Omental fat pad (tissue), 4 donors: ENCODE measurements around the gene GIMAP2. TPM values are rescaled to one million over a fixed set of nuclear protein-coding genes. Genes with fewer than 3 reads are reported as not detected.

Experiments
- ATAC-seq: fragments of 150-250 bp; one replicate; pipeline ENCODE4 v1.9.1; 2016; ENCODE audit warnings: mild to moderate bottlenecking, moderate library complexity; ENCODE audit not compliant: low FRiP score
- DNase-seq: peaks from one replicate; pipeline ENCODE4 v3.0.0-alpha.2; 2019; ENCODE audit warnings: low spot score
- total RNA-seq, 4 donors: library from RNA; depleted of rRNA; stranded (reverse); fragments of >200 nt; gene quantifications; one replicate each; pipeline ENCODE4 v1.1.0, GENCODE V29; 2016
- TF ChIP-seq, protein P1 (sequence below), 3 donors: fragments of 450-650 bp; IDR thresholded peaks; one replicate each; pipeline ENCODE4 v1.5.1; 2016 to 2017; ENCODE audit warnings: antibody characterized with exemption in 3 of 3, mild to moderate bottlenecking in 3 of 3, moderate library complexity in 2 of 3

Gene GIMAP2
- 10 to 100 TPM; 10.1 to 44.0 (median 12.8) TPM for total RNA-seq

DNA sequence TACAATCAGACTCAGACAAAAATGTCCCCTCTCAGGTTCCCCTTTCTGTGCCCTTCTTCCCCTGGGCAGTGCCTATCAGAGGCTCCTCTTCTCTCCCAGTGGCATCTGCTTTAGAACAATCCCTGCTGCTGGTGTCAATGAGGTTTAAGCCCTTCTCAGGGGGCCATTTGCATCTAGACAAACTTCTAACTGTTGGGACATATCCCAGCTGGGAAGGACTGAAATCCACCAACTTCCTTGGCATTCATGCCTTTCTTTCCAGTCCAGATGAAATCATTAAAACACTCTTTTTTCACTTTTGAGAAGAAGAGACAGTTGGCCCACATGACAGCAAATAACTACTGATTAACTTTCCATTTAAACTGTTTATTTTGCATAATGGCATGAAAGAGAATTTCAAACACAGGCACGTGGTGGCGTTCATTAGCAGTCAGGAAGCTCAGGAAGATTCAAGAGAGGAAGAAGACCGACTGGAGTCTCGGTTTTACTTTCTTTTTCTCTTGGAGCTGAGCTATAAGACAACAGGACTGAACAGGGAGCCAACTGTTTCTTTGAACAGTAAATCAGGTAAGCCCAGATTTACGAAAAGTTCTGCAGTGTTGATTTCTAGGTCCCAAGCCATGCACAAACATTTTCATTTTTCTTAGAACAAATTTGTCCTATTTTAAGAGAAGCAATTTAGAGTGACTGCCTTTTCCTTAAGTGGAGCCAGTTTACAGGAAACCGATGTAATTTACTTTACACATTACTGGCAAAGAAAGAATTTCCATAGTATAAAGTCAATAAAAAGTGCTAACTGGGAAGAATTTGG lies at the start of gene GIMAP2:
Gene GIMAP2 (plus strand): TSS at position 488 of the 811 bp plus-strand sequence. CDS start 1,354 bp downstream, outside the sequence.
- DNase-seq (no peak), ATAC-seq (no peak)
- TF ChIP-seq, protein P1, sequence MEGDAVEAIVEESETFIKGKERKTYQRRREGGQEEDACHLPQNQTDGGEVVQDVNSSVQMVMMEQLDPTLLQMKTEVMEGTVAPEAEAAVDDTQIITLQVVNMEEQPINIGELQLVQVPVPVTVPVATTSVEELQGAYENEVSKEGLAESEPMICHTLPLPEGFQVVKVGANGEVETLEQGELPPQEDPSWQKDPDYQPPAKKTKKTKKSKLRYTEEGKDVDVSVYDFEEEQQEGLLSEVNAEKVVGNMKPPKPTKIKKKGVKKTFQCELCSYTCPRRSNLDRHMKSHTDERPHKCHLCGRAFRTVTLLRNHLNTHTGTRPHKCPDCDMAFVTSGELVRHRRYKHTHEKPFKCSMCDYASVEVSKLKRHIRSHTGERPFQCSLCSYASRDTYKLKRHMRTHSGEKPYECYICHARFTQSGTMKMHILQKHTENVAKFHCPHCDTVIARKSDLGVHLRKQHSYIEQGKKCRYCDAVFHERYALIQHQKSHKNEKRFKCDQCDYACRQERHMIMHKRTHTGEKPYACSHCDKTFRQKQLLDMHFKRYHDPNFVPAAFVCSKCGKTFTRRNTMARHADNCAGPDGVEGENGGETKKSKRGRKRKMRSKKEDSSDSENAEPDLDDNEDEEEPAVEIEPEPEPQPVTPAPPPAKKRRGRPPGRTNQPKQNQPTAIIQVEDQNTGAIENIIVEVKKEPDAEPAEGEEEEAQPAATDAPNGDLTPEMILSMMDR (IDR thresholded peaks at IDR 0.05): no peak

DNA sequence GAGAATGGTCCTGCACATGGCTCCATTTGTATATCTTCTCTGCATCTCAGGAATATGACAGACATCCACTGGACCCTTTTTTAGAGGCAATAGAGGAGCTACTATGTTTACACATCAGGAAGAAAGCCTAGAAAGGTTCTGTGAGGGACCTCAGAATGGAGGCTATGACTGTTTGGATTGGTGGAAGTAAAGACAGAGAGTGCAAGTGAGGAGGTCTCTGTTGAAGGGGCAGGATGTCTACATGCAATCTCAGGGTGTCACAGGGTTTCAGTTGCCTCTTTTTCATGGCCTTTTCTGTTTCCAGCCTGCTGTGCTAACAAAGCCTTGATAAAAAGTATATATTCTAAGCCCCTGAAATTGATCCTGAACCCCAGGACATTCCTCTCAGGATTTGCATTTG lies 43.7 kb upstream of the GIMAP2 start:
- no peak for ATAC-seq
- no peak for DNase-seq
- TF ChIP-seq, protein P1 (IDR thresholded peaks at IDR 0.05): no peak

GRCh38 chr7:150642926-150643325 lies 42.6 kb upstream of the GIMAP2 start:
- DNase-seq (no peak), ATAC-seq (no peak)
- TF ChIP-seq, protein P1 (IDR thresholded peaks at IDR 0.05): no peak

GRCh38 chr7:150645259-150646020 lies 40.1 kb upstream of the GIMAP2 start:
- TF ChIP-seq, protein P1 (IDR thresholded peaks at IDR 0.05): no peak
- DNase-seq: no peak
- ATAC-seq: no peak

DNA sequence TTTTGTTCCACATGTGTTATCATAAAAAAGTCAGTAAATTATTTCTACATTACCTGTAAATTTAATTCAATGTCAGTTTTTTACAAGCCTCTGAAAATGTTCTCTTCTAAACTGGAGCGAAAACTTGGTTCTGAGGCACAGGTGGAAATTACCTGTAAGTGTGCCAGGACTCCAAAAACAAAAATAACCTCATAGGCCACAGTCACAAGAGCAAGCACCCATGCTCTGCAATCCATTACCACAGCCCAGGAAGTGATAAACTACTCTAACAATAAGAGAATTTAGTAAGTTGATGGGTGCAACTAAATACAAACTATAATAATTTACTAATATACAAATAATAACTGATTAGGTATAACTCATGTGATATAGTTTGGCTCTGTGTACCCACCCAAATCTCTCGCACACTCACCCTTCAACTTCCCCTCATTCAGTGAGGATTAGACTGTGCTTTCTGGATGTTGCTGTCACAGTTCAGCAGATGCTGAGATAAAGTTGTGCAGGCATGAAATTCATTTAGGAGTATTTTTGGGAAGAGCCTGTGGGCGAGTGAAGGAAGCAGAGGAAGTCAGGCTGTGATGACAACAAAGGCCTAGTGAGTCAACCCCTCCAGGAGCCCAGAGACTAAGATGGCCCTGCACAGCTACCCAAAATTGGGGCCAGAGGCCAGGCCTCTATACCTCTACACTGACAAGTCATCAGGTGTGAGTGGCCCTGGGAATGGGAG lies 37.0 kb upstream of the GIMAP2 start:
- DNase-seq (no peak), ATAC-seq (no peak)
- TF ChIP-seq, protein P1 (IDR thresholded peaks at IDR 0.05): no peak

DNA sequence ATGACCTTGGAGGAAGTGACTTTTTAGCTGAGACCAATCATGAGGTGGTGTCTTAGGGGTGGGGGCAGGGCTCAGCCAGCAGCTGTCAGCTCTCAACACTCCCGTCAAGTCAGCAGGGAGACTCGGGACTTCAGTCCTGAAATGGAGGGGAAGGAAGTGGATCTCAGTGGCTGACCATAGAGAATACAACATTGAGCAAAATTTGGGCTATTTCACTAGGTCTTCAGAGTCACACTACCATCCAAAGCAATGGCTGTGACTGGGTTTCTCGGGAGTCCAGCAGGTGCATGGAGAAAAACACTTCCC lies 36.5 kb upstream of the GIMAP2 start:
- TF ChIP-seq, protein P1 (IDR thresholded peaks at IDR 0.05): no peak
- DNase-seq: no peak
- no peak for ATAC-seq
